GM12891 (cell line): Measurements from ENCODE around the gene ENOX1.

ENCODE experiments used
- PAX5 ChIP-seq: IDR thresholded peaks from 2 replicates; pipeline ENCODE4 v1.6.1; 2011; ENCODE audit warnings: low read length, moderate library complexity, mild to moderate bottlenecking; ENCODE audit not compliant: insufficient read depth, severe bottlenecking
- POLR2A ChIP-seq: IDR thresholded peaks from 2 replicates; pipeline ENCODE4 v1.6.1; 2011; ENCODE audit warnings: low read depth, low read length, control low read depth
- POLR2AphosphoS5 ChIP-seq: IDR thresholded peaks from 2 replicates; pipeline ENCODE4 v1.6.1; 2011; ENCODE audit warnings: low read depth, low read length, control low read depth
- POU2F2 ChIP-seq: IDR thresholded peaks from 2 replicates; pipeline ENCODE4 v1.6.1; 2011; ENCODE audit warnings: low read depth, mild to moderate bottlenecking, control low read depth, low read length, moderate library complexity
- SPI1 ChIP-seq: IDR thresholded peaks from 2 replicates; pipeline ENCODE4 v1.6.1; 2011; ENCODE audit warnings: low read depth, low read length, control low read depth
- TAF1 ChIP-seq: IDR thresholded peaks from 2 replicates; pipeline ENCODE4 v1.6.1; 2011; ENCODE audit warnings: low read depth, low read length, control low read depth

- TF ChIP-seq TAF1, result no peak
- no peak for TF ChIP-seq PAX5
- no peak for TF ChIP-seq POLR2AphosphoS5
- TF ChIP-seq POLR2A, result no peak
- no peak for TF ChIP-seq SPI1
- TF ChIP-seq POU2F2, result no peak
These were observed 307.9 kb downstream of the ENOX1 start for GRCh38 chr13:43478902-43479301.
